ENCODE measurements around the gene ABHD17B. TPM values are rescaled to one million over a fixed set of nuclear protein-coding genes. Genes with fewer than 3 reads are reported as not detected.

Gene ABHD17B
- total RNA-seq, 6 experiments from 2014 or later = 13.6 to 17.9 (median 15.5) TPM

GRCh38 chr9:71822456-71822855 is 88.5 kb downstream of the ABHD17B start:
- no peak for TF ChIP-seq CTCF (IDR thresholded peaks at IDR 0.05)
- H3K27ac Mint-ChIP-seq = no peak overlapping the region
- no peaks in the 10 kb centered on the region for H3K9me3 Mint-ChIP-seq
- peaks cover 36% of the 10 kb centered on the region for H3K4me1 Mint-ChIP-seq (ENCODE audit: low read depth)
- no peak for DNase-seq
- H3K27me3 Mint-ChIP-seq (ENCODE audit: insufficient read depth) = no peaks in the 10 kb centered on the region; the same call in 1 of the 2 replicates
- no peaks in the 10 kb centered on the region for H3K36me3 Mint-ChIP-seq (ENCODE audit: low read depth)
- H3K4me3 Mint-ChIP-seq = no peak overlapping the region

- no peak overlapping the region for H3K27ac Mint-ChIP-seq
- no peak for DNase-seq
- no peak for TF ChIP-seq CTCF (IDR thresholded peaks at IDR 0.05)
- no peaks in the 10 kb centered on the region for H3K9me3 Mint-ChIP-seq
- peaks cover 3% of the 10 kb centered on the region for H3K27me3 Mint-ChIP-seq (ENCODE audit: insufficient read depth)
- H3K36me3 Mint-ChIP-seq (ENCODE audit: low read depth) = no peaks in the 10 kb centered on the region
- peaks cover 30% of the 10 kb centered on the region for H3K4me1 Mint-ChIP-seq (ENCODE audit: low read depth)
- no peak overlapping the region for H3K4me3 Mint-ChIP-seq
These were observed 89.6 kb downstream of the ABHD17B start for GRCh38 chr9:71821405-71821804.

GRCh38 chr9:71820403-71820921 is 90.5 kb downstream of the ABHD17B start:
- Mint-ChIP-seq H3K36me3 (ENCODE audit: low read depth) (no peaks in the 10 kb centered on the region), H3K27ac (no peak overlapping the region), H3K4me1 (ENCODE audit: low read depth) (peaks cover 26% of the 10 kb centered on the region), H3K4me3 (no peak overlapping the region), H3K9me3 (no peaks in the 10 kb centered on the region), H3K27me3 (ENCODE audit: insufficient read depth) (peaks cover 3% of the 10 kb centered on the region)
- TF ChIP-seq CTCF (IDR thresholded peaks at IDR 0.05) = no peak
- no peak for DNase-seq

GRCh38 chr9:71819115-71819739 is 91.8 kb downstream of the ABHD17B start:
- Mint-ChIP-seq H3K27ac (no peak overlapping the region), H3K36me3 (ENCODE audit: low read depth) (no peaks in the 10 kb centered on the region), H3K27me3 (ENCODE audit: insufficient read depth) (peaks cover 3% of the 10 kb centered on the region), H3K9me3 (no peaks in the 10 kb centered on the region), H3K4me1 (ENCODE audit: low read depth) (peaks cover 28% of the 10 kb centered on the region), H3K4me3 (no peak overlapping the region)
- DNase-seq = peak; percentile 36
- peak; percentile 93 for TF ChIP-seq CTCF (IDR thresholded peaks at IDR 0.05)

GRCh38 chr9:71816916-71817451 is 94.0 kb downstream of the ABHD17B start:
- H3K27ac Mint-ChIP-seq = no peak overlapping the region
- peaks cover 3% of the 10 kb centered on the region; the same call in 1 of the 2 replicates for H3K27me3 Mint-ChIP-seq (ENCODE audit: insufficient read depth)
- H3K36me3 Mint-ChIP-seq (ENCODE audit: low read depth) = no peaks in the 10 kb centered on the region
- peaks cover 26% of the 10 kb centered on the region for H3K4me1 Mint-ChIP-seq (ENCODE audit: low read depth)
- H3K9me3 Mint-ChIP-seq = no peaks in the 10 kb centered on the region
- no peak for DNase-seq
- TF ChIP-seq CTCF (IDR thresholded peaks at IDR 0.05) = no peak
- no peak overlapping the region for H3K4me3 Mint-ChIP-seq

Other genes starting within 250 kb of the ABHD17B start
- 100 to 1,000 TPM in 2 of 6 experiments, 10 to 100 TPM in 4; 86.0 to 106 (median 92.1) TPM for gene CEMIP2, start 142.7 kb downstream of the ABHD17B start, total RNA-seq (2021; fragmentation: NEBNext Ultra II Directional; extraction: Animal tissue kit (Norgen Biotek cat#: 25700))
- gene C9orf85, start 446 bp upstream of the ABHD17B start, total RNA-seq (2021; fragmentation: NEBNext Ultra II Directional; extraction: Animal tissue kit (Norgen Biotek cat#: 25700)) = 10 to 100 TPM; 14.1 to 17.9 (median 15.2) TPM
- not detected for gene C9orf57, start 149.4 kb upstream of the ABHD17B start, total RNA-seq (2021; fragmentation: NEBNext Ultra II Directional; extraction: Animal tissue kit (Norgen Biotek cat#: 25700))
- not detected for gene GDA, start 238.2 kb upstream of the ABHD17B start, total RNA-seq (2021; fragmentation: NEBNext Ultra II Directional; extraction: Animal tissue kit (Norgen Biotek cat#: 25700))

All from HFFc6 (cell line).